Measurements from ENCODE around the gene IQSEC2. TPM values are rescaled to one million over a fixed set of nuclear protein-coding genes. Genes with fewer than 3 reads are reported as not detected.
A peak's percentile ranks its signal among the peaks of the same experiment; 100 is the strongest.

Gene IQSEC2
- total RNA-seq, 1 experiment from 2014 or later = 48.2 TPM

- Mint-ChIP-seq H3K4me3 (peak overlapping the region; percentile 92), H3K27me3 (ENCODE audit: low read depth) (peaks cover 15% of the 10 kb centered on the region), H3K27ac (no peak overlapping the region), H3K9me3 (no peaks in the 10 kb centered on the region), H3K36me3 (no peaks in the 10 kb centered on the region; the same call in 1 of the 2 replicates), H3K4me1 (peaks cover 65% of the 10 kb centered on the region)
- ChIA-PET POLR2A (interaction anchor here (4.1 kb wide), 1 partner anchor 104 kb away, joined by 15 read pairs; the partner anchor contains the start of genes RIBC1 and SMC1A), CTCF (interaction anchor here (0.6 to 7.4 kb wide), 14 partner anchors 10 to 323 kb away, joined by 3 to 81 read pairs (median 8); partner anchors contain the start of genes HSD17B10, RIBC1 and SMC1A)
- ATAC-seq (no peak), DNase-seq (ENCODE audit: low spot score) (no peak)
- TF ChIP-seq, protein P1, sequence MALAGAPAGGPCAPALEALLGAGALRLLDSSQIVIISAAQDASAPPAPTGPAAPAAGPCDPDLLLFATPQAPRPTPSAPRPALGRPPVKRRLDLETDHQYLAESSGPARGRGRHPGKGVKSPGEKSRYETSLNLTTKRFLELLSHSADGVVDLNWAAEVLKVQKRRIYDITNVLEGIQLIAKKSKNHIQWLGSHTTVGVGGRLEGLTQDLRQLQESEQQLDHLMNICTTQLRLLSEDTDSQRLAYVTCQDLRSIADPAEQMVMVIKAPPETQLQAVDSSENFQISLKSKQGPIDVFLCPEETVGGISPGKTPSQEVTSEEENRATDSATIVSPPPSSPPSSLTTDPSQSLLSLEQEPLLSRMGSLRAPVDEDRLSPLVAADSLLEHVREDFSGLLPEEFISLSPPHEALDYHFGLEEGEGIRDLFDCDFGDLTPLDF (CRISPR knock-in tag; IDR thresholded peaks at IDR 0.05) = no peak
- TF ChIP-seq CREB1 (CRISPR knock-in tag; IDR thresholded peaks at IDR 0.05) (no peak), MYBL2 (CRISPR knock-in tag; IDR thresholded peaks at IDR 0.05) (no peak)
These were observed 37.5 kb upstream of the IQSEC2 start for GRCh38 chrX:53318766-53319353.

DNA sequence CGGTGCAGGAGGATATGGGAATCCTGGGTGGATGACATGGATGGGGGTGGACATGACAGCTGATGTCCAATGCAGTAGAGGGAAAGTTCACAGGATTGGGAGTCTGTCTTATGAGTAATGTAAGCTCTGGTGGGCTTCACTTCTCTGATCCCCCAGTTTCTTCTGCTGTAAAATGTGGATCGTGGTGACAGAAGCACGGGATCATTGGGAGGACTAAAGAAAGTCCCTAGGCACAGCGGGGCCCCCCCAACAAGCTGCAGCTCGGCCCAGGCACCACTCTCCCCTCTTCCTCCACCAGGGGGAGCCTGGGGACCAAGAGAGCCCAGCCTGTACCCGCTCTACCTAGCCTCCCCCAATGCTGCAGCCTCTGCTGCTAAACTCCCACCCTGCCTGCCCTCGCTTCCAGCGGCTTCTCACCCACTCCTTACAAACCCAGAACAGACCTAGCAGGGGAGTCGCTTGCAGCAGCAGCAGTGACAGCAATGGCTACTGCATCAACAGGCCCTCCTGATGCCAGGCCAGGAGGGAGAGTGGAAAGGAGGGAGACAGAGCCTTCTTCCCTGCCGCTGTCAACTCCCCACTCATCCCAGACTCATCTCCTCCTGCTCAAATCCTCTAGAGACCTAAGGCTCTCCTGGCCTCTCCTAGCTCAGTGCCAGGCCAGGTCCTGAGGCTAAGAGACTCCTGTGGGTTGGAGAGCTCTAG, 36.1 kb upstream of the IQSEC2 start:
- peak; percentile 77 for DNase-seq (ENCODE audit: low spot score)
- Mint-ChIP-seq H3K27me3 (ENCODE audit: low read depth) (peaks cover 15% of the 10 kb centered on the region), H3K27ac (no peak overlapping the region), H3K4me1 (peaks cover 57% of the 10 kb centered on the region), H3K4me3 (peak overlapping the region; percentile 92), H3K36me3 (no peaks in the 10 kb centered on the region), H3K9me3 (no peaks in the 10 kb centered on the region)
- TF ChIP-seq CTCF (IDR thresholded peaks at IDR 0.05) = peak; percentile 56
- no peak for TF ChIP-seq ELF4 (CRISPR knock-in tag; IDR thresholded peaks at IDR 0.05; ENCODE audit: low read depth)
- no peak for TF ChIP-seq ZNF671 (CRISPR knock-in tag; IDR thresholded peaks at IDR 0.05)
- TF ChIP-seq, protein P2, sequence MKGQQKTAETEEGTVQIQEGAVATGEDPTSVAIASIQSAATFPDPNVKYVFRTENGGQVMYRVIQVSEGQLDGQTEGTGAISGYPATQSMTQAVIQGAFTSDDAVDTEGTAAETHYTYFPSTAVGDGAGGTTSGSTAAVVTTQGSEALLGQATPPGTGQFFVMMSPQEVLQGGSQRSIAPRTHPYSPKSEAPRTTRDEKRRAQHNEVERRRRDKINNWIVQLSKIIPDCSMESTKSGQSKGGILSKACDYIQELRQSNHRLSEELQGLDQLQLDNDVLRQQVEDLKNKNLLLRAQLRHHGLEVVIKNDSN (CRISPR knock-in tag; IDR thresholded peaks at IDR 0.05) = no peak
- ChIA-PET POLR2A (interaction anchor here (4.1 kb wide), 1 partner anchor 105 kb away, joined by 15 read pairs; the partner anchor contains the start of genes RIBC1 and SMC1A), CTCF (interaction anchor here (0.6 to 7.4 kb wide), 24 partner anchors 12 to 322 kb away, joined by 3 to 81 read pairs (median 4); partner anchors contain the start of genes HSD17B10, IQSEC2, RIBC1 and SMC1A)
- ATAC-seq = peak; percentile 64

- DNase-seq (ENCODE audit: low spot score) (no peak), ATAC-seq (no peak)
- H3K27ac Mint-ChIP-seq = no peak overlapping the region
- H3K9me3 Mint-ChIP-seq = no peaks in the 10 kb centered on the region
- no peaks in the 10 kb centered on the region; the same call in 1 of the 2 replicates for H3K36me3 Mint-ChIP-seq
- peaks cover 13% of the 10 kb centered on the region for H3K27me3 Mint-ChIP-seq (ENCODE audit: low read depth)
- CTCF ChIA-PET = interaction anchor here (0.6 to 7.4 kb wide), 21 partner anchors 12 to 220 kb away, joined by 3 to 81 read pairs (median 6); partner anchors contain the start of genes HSD17B10, IQSEC2, RIBC1 and SMC1A
- POLR2A ChIA-PET = no interaction called here
- H3K4me1 Mint-ChIP-seq = peaks cover 51% of the 10 kb centered on the region
- no peak overlapping the region for H3K4me3 Mint-ChIP-seq
- TF ChIP-seq EMX1 (CRISPR knock-in tag; IDR thresholded peaks at IDR 0.05) = no peak
- TF ChIP-seq FOXP1 (CRISPR knock-in tag; IDR thresholded peaks at IDR 0.05; ENCODE audit: borderline replicate concordance) = no peak
- TF ChIP-seq ZBTB43 (CRISPR knock-in tag; IDR thresholded peaks at IDR 0.05) = no peak
- no peak for TF ChIP-seq NFE2L1 (CRISPR knock-in tag; IDR thresholded peaks at IDR 0.05)
- TF ChIP-seq SP1 (CRISPR knock-in tag; conservative IDR thresholded peaks at IDR 0.05) = no peak
- TF ChIP-seq ARID4B (CRISPR knock-in tag; IDR thresholded peaks at IDR 0.05; ENCODE audit: borderline replicate concordance) = no peak
- TF ChIP-seq, protein P3, sequence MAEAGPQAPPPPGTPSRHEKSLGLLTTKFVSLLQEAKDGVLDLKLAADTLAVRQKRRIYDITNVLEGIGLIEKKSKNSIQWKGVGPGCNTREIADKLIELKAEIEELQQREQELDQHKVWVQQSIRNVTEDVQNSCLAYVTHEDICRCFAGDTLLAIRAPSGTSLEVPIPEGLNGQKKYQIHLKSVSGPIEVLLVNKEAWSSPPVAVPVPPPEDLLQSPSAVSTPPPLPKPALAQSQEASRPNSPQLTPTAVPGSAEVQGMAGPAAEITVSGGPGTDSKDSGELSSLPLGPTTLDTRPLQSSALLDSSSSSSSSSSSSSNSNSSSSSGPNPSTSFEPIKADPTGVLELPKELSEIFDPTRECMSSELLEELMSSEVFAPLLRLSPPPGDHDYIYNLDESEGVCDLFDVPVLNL (CRISPR knock-in tag; IDR thresholded peaks at IDR 0.05; ENCODE audit: borderline replicate concordance, low read depth) = no peak
- TF ChIP-seq, protein P4, sequence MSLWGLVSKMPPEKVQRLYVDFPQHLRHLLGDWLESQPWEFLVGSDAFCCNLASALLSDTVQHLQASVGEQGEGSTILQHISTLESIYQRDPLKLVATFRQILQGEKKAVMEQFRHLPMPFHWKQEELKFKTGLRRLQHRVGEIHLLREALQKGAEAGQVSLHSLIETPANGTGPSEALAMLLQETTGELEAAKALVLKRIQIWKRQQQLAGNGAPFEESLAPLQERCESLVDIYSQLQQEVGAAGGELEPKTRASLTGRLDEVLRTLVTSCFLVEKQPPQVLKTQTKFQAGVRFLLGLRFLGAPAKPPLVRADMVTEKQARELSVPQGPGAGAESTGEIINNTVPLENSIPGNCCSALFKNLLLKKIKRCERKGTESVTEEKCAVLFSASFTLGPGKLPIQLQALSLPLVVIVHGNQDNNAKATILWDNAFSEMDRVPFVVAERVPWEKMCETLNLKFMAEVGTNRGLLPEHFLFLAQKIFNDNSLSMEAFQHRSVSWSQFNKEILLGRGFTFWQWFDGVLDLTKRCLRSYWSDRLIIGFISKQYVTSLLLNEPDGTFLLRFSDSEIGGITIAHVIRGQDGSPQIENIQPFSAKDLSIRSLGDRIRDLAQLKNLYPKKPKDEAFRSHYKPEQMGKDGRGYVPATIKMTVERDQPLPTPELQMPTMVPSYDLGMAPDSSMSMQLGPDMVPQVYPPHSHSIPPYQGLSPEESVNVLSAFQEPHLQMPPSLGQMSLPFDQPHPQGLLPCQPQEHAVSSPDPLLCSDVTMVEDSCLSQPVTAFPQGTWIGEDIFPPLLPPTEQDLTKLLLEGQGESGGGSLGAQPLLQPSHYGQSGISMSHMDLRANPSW (CRISPR knock-in tag; conservative IDR thresholded peaks at IDR 0.05; ENCODE audit: low read depth) = no peak
- TF ChIP-seq ZNF396 (CRISPR knock-in tag; IDR thresholded peaks at IDR 0.05; ENCODE audit: borderline replicate concordance) = no peak
These were observed 35.5 kb upstream of the IQSEC2 start for GRCh38 chrX:53316860-53317237.
